ENCODE measurements around the gene AK4.
A peak's percentile ranks its signal among the peaks of the same experiment; 100 is the strongest.

AK4 gene

GRCh38 chr1:65206836-65207235 is 58.8 kb downstream of the AK4 start:
- H3K4me1 ChIP-seq (ENCODE audit: insufficient read depth, poor library complexity, severe bottlenecking): no peaks in the 10 kb centered on the region
- TF ChIP-seq CTCF (IDR thresholded peaks at IDR 0.05; ENCODE audit: poor library complexity, severe bottlenecking): no peak
- no peak overlapping the region for H3K4me3 ChIP-seq (ENCODE audit: severe bottlenecking)
- H3K27me3 ChIP-seq (ENCODE audit: insufficient read depth, poor library complexity, severe bottlenecking): no peaks in the 10 kb centered on the region
- DNase-seq (ENCODE audit: low spot score) (no peak), ATAC-seq (ENCODE audit: low read depth) (no peak)
- no peak overlapping the region for H3K27ac ChIP-seq (ENCODE audit: poor library complexity, severe bottlenecking)
- H3K36me3 ChIP-seq (ENCODE audit: low read depth): peaks cover 21% of the 10 kb centered on the region
- H3K9me3 ChIP-seq (ENCODE audit: severe bottlenecking): no peaks in the 10 kb centered on the region

- H3K27ac ChIP-seq (ENCODE audit: poor library complexity, severe bottlenecking): no peak overlapping the region
- no peaks in the 10 kb centered on the region for H3K27me3 ChIP-seq (ENCODE audit: insufficient read depth, poor library complexity, severe bottlenecking)
- no peaks in the 10 kb centered on the region for H3K4me1 ChIP-seq (ENCODE audit: insufficient read depth, poor library complexity, severe bottlenecking)
- no peak for ATAC-seq (ENCODE audit: low read depth)
- no peak for DNase-seq (ENCODE audit: low spot score)
- peaks cover 21% of the 10 kb centered on the region for H3K36me3 ChIP-seq (ENCODE audit: low read depth)
- no peak for TF ChIP-seq CTCF (IDR thresholded peaks at IDR 0.05; ENCODE audit: poor library complexity, severe bottlenecking)
- H3K4me3 ChIP-seq (ENCODE audit: severe bottlenecking): no peak overlapping the region
- H3K9me3 ChIP-seq (ENCODE audit: severe bottlenecking): no peaks in the 10 kb centered on the region
Observed at GRCh38 chr1:65207317-65207716, 59.3 kb downstream of the AK4 start.

GRCh38 chr1:65208563-65208973 is 60.6 kb downstream of the AK4 start:
- peaks cover 21% of the 10 kb centered on the region for H3K36me3 ChIP-seq (ENCODE audit: low read depth)
- TF ChIP-seq CTCF (IDR thresholded peaks at IDR 0.05; ENCODE audit: poor library complexity, severe bottlenecking): no peak
- H3K27ac ChIP-seq (ENCODE audit: poor library complexity, severe bottlenecking): no peak overlapping the region
- DNase-seq (ENCODE audit: low spot score) (no peak), ATAC-seq (ENCODE audit: low read depth) (no peak)
- H3K9me3 ChIP-seq (ENCODE audit: severe bottlenecking): no peaks in the 10 kb centered on the region
- no peaks in the 10 kb centered on the region for H3K4me1 ChIP-seq (ENCODE audit: insufficient read depth, poor library complexity, severe bottlenecking)
- H3K27me3 ChIP-seq (ENCODE audit: insufficient read depth, poor library complexity, severe bottlenecking): no peaks in the 10 kb centered on the region
- H3K4me3 ChIP-seq (ENCODE audit: severe bottlenecking): no peak overlapping the region

- H3K27ac ChIP-seq (ENCODE audit: poor library complexity, severe bottlenecking): no peak overlapping the region
- no peaks in the 10 kb centered on the region for H3K27me3 ChIP-seq (ENCODE audit: insufficient read depth, poor library complexity, severe bottlenecking)
- no peak overlapping the region for H3K4me3 ChIP-seq (ENCODE audit: severe bottlenecking)
- peak; percentile 77 for TF ChIP-seq CTCF (IDR thresholded peaks at IDR 0.05; ENCODE audit: poor library complexity, severe bottlenecking)
- DNase-seq (ENCODE audit: low spot score) (no peak), ATAC-seq (ENCODE audit: low read depth) (peak; percentile 74)
- H3K36me3 ChIP-seq (ENCODE audit: low read depth): peaks cover 21% of the 10 kb centered on the region
- H3K4me1 ChIP-seq (ENCODE audit: insufficient read depth, poor library complexity, severe bottlenecking): no peaks in the 10 kb centered on the region
- H3K9me3 ChIP-seq (ENCODE audit: severe bottlenecking): no peaks in the 10 kb centered on the region
Observed at GRCh38 chr1:65209005-65209885, 61.2 kb downstream of the AK4 start.

- peaks cover 21% of the 10 kb centered on the region for H3K36me3 ChIP-seq (ENCODE audit: low read depth)
- DNase-seq (ENCODE audit: low spot score) (no peak), ATAC-seq (ENCODE audit: low read depth) (no peak)
- H3K9me3 ChIP-seq (ENCODE audit: severe bottlenecking): no peaks in the 10 kb centered on the region
- H3K27me3 ChIP-seq (ENCODE audit: insufficient read depth, poor library complexity, severe bottlenecking): no peaks in the 10 kb centered on the region
- no peak overlapping the region for H3K4me3 ChIP-seq (ENCODE audit: severe bottlenecking)
- TF ChIP-seq CTCF (IDR thresholded peaks at IDR 0.05; ENCODE audit: poor library complexity, severe bottlenecking): no peak
- no peak overlapping the region for H3K27ac ChIP-seq (ENCODE audit: poor library complexity, severe bottlenecking)
- no peaks in the 10 kb centered on the region for H3K4me1 ChIP-seq (ENCODE audit: insufficient read depth, poor library complexity, severe bottlenecking)
Observed at GRCh38 chr1:65210325-65210724, 62.3 kb downstream of the AK4 start.

All from RWPE2 (cell line).